GM21717 (cell line): ENCODE measurements around the gene KCNQ5.

Experiments
- ATAC-seq: cut with Tn5 transposase; IDR thresholded peaks from one replicate; pipeline ENCODE4 v1.9.1; 2021; ENCODE audit warnings: mild to moderate bottlenecking, moderate library complexity; ENCODE audit not compliant: unreplicated experiment

Gene KCNQ5

DNA sequence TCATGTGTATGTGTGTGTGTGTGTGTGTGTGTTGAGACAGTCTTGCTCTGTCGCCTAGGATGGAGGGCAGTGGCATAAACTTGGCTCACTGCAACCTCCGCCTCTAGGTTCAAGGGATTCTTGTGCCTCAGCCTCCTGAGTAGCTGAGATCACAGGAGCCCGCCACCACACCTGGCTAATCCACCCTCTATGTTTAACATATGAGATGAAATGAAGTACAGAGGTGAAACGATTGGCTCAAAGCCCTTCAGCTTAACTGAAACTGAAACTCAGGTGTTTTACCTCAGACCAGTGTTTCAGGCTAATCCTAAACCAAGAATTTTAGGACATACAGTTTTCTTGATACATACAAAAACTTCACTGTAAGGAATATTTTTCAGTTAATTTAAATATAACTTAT lies 167.3 kb downstream of the KCNQ5 start:
- no peak for ATAC-seq

- ATAC-seq = no peak
These were observed 170.8 kb downstream of the KCNQ5 start for GRCh38 chr6:72792692-72793091.

GRCh38 chr6:72793641-72794395 lies 172.0 kb downstream of the KCNQ5 start:
- ATAC-seq = no peak

DNA sequence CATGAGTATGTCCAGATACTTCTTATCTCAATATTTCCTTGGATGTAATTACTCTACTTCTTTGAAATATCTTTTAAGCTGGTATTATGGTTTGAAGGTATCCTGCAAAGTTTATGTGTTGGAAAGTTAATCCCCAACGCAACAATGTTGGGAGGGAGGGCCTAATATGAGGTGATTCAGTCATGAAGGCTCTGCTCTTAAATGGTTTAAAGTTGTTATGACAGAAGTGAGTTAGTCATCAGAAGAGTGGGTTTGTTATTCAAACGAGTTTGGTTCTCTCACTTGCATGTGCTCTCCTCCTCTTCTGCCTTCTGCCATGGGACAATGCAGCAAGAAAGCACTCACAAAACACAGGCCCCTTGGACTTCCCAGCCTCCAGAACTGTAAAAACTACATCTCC lies 176.3 kb downstream of the KCNQ5 start:
- no peak for ATAC-seq

- ATAC-seq = no peak
These were observed 188.0 kb downstream of the KCNQ5 start for GRCh38 chr6:72809746-72810379.

GRCh38 chr6:72810571-72811280 lies 188.9 kb downstream of the KCNQ5 start:
- ATAC-seq = no peak

- ATAC-seq = no peak
These were observed 190.1 kb downstream of the KCNQ5 start for GRCh38 chr6:72811971-72812421.

GRCh38 chr6:72813807-72814596 lies 192.1 kb downstream of the KCNQ5 start:
- no peak for ATAC-seq

DNA sequence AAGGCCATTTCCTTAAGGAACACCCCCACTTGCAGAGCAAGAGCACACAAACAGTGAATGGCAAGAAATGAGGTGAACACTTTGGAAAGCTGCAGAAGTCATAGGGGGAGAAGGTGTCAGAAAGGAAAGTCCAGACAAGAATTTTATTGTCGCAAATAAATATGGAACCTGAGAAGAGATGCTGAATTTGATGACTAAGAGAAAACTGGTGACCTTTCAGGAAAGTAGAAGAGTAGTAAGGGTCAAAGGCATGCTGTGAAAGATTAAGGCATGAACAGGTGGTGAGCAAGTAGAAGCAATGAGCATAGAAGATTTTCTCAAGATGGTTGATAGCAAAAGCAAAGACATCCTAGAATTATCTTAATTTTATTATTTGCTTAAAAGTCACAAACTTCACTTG lies 194.2 kb downstream of the KCNQ5 start:
- ATAC-seq = no peak

- no peak for ATAC-seq
These were observed 195.3 kb downstream of the KCNQ5 start for GRCh38 chr6:72817208-72817607.

DNA sequence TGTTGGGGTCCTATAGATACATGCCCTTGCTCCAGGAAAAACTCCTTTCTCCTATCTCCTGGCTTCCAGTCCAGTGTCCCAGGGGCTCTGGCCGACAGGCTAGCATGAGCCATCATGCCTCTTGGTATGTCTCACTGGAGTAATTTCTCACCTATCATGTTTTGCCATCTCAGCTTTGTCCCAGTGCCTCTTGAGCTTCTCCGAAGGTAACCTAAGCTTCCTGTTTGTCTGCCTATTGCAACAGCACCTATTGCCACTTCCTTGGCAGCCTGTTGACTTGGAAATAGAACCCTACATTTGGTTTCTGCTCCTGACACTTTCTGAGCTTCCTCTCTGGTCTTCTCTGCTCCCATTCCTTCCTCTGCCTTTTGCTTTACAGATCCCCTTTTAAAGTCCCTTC lies 197.7 kb downstream of the KCNQ5 start:
- no peak for ATAC-seq

DNA sequence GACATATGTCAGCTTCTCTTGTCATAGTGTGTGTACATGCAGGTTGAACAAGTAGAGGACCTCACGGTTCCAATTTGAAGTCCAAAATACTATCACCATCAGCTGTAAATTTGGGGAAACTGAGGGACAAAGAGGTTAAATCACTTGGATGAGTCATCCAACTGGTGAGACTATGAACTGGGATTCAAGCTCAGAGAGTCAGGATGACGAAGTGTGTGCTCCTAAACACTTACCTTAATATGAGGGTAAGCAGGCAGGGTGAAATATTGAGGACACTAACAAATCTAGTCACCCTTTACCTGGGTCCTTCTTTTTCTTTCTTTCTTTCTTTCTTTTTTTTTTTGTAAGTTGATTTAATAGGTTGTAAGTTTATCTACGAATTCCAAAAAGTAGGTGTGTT lies 198.3 kb downstream of the KCNQ5 start:
- no peak for ATAC-seq

DNA sequence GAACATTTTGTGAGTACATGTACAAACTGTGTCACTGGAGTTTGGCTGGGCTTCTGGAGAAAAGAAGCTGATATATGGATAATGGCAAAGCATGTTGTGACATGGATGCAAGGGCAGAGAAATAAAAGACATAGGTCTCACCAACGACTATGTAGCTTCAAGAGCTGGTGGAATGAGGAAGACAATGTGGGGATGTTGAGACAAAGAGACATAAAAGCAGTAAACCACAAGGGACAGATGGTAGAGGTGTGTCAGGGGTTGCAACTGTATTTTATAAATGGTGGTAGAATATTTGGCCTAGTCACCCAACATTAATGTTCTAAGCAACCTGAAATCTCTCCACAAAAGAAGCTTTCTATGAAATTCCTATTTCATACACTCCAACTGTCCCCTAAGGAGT lies 199.0 kb downstream of the KCNQ5 start:
- no peak for ATAC-seq

- no peak for ATAC-seq
These were observed 200.2 kb downstream of the KCNQ5 start for GRCh38 chr6:72822023-72822422.

DNA sequence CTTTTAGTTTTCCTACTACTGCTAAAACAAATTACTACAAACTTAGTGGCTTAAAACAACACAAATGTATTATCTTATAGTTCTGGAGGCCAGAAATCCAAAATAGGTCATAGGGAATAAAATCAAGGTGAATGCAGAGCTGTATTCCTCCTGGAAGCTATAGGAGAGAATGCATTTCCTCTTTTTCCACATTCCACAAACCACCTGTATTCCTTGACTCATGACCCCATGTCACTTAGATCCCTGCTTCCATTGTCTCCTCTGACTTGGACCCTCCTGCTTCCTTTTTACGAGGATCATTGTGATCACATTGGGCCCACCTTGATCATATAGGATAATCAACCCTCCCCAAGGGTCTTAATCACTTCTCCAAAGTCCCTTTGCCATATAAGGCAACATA lies 200.8 kb downstream of the KCNQ5 start:
- ATAC-seq = no peak

GRCh38 chr6:72824833-72825232 lies 203.0 kb downstream of the KCNQ5 start:
- peak; percentile 87 for ATAC-seq

DNA sequence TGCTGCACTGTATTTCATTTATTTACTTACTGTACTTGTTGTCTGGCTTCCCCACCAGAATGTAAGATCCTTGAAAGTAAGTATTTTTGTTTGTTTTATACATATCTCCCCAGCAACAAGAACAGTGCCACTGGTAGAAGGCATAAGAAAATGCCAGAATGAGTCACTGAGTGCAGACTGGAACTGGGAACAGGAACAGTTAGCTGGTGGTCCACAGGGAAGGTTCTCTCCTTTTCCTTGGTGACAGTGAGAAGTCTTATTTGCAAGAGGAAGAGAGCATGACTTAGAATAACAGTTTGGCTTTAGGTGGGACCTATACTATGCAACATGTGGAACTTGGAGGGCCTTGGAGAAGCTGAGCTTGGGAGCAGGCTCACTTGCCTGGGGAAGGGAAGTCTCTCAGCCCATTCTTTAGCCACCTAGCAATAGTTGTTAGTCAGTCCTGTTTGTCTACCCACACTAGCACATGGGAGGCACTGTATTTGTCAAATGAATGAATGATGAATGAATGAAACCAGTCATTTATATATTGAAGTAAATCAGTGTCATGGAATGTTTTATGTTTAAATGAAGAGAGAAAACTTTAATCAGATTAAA lies 203.5 kb downstream of the KCNQ5 start:
- peak; percentile 57 for ATAC-seq

DNA sequence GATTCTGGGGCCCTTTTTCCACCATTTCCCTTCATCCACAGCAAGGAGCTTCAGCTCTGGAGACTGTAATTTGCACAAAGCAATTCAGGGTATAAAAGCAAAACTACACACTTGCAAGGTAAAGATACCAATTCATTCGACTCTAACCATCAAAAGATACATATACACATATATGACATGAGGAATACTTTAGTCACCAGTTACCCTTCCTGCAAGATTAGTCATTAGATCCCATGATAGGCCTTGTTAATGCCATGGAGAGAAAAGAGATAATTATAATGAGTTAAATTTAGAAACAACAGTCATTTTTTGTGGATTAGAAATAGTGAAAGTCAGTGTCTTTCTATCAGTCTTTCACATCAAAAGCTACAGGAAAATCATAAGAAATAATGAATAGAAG lies 204.2 kb downstream of the KCNQ5 start:
- no peak for ATAC-seq

DNA sequence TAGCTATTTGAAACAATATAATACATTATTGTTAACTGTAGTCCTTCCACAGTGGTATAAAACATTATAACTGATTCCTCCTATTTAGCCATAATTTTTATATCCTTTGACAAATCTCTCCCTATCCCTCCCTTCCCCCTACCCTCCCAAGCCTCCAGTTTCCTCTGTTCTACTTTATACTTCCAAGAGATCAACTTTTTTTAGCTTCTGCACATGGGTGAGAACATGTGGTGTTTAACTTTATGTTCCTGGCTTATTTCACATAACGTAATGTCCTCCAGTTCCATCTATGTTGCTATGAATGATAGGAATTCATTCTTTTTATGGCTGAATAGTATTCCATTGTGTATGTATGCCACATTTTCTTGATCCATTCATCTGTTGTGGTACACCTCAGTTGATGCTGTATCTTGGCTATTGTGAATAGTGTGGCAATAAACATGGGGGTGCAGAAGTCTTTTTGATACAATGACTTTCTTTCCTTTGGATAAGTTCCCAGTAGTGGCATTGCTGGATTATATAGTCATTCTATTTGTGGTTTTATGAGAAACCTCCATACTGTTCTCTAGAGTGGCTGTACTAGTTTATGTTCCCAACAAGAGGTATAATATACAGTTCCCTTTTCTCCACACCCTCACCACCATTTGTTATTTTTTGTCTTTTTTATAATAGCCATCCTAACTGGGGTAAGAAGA lies 205.0 kb downstream of the KCNQ5 start:
- no peak for ATAC-seq

GRCh38 chr6:72828904-72829303 lies 207.0 kb downstream of the KCNQ5 start:
- no peak for ATAC-seq
